HL-60 (cell line): Measurements from ENCODE around the gene MICU1.

Experiments used
- GABPA ChIP-seq: IDR thresholded peaks from 2 replicates; pipeline ENCODE4 v1.6.1; 2012; ENCODE audit warnings: low read depth
- TF ChIP-seq, protein P1 (sequence below): IDR thresholded peaks from one replicate; pipeline ENCODE4 v1.5.1; 2011; ENCODE audit warnings: low read length, control low read depth, inconsistent platforms; ENCODE audit not compliant: insufficient read depth
- TF ChIP-seq, protein P2 (sequence below): IDR thresholded peaks from 2 replicates; pipeline ENCODE4 v1.6.1; 2012; ENCODE audit warnings: low read depth; ENCODE audit not compliant: insufficient replicate concordance

DNA sequence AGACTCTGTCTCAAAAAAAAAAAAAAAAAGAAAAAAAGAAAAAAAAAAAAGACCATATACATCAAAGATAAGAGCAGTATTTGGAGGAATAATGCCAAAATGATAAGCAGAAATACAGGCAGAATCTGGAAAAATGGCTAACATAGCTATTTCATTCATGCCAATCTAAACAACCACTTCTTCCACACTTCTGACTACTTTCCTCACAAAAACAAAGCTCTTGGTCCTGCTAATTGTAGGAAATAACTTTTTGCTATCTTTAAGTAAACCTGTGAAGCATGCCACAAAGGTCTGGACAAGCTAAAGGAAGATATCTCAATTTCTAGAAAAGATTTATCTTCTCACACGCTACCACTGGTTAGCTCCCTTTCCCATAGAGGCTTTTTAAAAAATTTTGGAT, 30.4 kb downstream of the MICU1 start:
- TF ChIP-seq, protein P1, sequence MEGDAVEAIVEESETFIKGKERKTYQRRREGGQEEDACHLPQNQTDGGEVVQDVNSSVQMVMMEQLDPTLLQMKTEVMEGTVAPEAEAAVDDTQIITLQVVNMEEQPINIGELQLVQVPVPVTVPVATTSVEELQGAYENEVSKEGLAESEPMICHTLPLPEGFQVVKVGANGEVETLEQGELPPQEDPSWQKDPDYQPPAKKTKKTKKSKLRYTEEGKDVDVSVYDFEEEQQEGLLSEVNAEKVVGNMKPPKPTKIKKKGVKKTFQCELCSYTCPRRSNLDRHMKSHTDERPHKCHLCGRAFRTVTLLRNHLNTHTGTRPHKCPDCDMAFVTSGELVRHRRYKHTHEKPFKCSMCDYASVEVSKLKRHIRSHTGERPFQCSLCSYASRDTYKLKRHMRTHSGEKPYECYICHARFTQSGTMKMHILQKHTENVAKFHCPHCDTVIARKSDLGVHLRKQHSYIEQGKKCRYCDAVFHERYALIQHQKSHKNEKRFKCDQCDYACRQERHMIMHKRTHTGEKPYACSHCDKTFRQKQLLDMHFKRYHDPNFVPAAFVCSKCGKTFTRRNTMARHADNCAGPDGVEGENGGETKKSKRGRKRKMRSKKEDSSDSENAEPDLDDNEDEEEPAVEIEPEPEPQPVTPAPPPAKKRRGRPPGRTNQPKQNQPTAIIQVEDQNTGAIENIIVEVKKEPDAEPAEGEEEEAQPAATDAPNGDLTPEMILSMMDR, result no peak
- no peak for TF ChIP-seq GABPA
- TF ChIP-seq, protein P2, sequence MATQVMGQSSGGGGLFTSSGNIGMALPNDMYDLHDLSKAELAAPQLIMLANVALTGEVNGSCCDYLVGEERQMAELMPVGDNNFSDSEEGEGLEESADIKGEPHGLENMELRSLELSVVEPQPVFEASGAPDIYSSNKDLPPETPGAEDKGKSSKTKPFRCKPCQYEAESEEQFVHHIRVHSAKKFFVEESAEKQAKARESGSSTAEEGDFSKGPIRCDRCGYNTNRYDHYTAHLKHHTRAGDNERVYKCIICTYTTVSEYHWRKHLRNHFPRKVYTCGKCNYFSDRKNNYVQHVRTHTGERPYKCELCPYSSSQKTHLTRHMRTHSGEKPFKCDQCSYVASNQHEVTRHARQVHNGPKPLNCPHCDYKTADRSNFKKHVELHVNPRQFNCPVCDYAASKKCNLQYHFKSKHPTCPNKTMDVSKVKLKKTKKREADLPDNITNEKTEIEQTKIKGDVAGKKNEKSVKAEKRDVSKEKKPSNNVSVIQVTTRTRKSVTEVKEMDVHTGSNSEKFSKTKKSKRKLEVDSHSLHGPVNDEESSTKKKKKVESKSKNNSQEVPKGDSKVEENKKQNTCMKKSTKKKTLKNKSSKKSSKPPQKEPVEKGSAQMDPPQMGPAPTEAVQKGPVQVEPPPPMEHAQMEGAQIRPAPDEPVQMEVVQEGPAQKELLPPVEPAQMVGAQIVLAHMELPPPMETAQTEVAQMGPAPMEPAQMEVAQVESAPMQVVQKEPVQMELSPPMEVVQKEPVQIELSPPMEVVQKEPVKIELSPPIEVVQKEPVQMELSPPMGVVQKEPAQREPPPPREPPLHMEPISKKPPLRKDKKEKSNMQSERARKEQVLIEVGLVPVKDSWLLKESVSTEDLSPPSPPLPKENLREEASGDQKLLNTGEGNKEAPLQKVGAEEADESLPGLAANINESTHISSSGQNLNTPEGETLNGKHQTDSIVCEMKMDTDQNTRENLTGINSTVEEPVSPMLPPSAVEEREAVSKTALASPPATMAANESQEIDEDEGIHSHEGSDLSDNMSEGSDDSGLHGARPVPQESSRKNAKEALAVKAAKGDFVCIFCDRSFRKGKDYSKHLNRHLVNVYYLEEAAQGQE, result no peak
